GM19324 (cell line): ENCODE results near the gene RPUSD2.

Experiments used
- ATAC-seq: cut with Tn5 transposase; IDR thresholded peaks from one replicate; pipeline ENCODE4 v1.9.1; 2021; ENCODE audit warnings: mild to moderate bottlenecking, moderate library complexity; ENCODE audit not compliant: unreplicated experiment, low FRiP score

RPUSD2 gene

GRCh38 chr15:40569129-40569953 is at the start of gene RPUSD2:
Gene RPUSD2, plus strand, starts transcription at chr15:40569299. Its CDS starts 39 bp downstream, at chr15:40569338.
- ATAC-seq: peak; percentile 56

DNA sequence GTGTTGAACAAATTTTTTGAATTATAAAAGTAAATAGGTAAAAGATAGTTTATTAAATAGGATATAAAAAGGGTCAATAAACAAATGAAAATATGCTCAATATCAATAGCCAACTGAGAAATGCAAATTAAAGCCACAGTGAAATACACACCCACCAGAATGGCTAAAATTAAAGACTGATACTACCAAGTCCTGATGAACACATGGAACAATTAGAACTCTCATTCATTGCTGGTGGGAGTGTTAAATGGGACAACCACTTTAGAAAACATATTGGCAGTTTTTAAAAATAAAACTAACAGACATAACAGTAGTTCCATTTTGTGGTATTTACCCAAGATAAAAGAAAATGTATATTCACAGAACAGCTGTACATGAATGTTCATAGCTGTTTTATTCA is 45.5 kb upstream of the RPUSD2 start:
- no peak for ATAC-seq

- no peak for ATAC-seq
Measured at GRCh38 chr15:40525855-40526254, 43.2 kb upstream of the RPUSD2 start.

DNA sequence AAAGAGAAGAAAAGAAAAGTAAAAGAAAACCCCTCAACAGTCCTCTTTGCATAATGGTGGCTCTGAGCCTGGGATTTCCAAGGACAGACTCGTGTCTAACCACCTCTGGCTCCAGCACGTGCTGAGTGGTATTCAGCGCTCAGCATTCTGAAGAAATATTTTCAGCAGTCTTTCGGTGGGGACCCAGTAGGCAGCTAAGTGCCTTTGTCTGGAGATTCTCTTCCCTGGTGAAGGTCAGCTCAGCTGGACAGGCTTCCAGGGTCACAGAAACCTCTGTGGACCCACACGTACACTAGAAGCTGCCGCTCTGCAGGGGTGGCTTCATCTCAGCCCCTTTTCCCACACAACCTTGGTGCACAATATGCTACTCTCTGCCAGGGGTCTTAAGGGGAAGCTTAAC is 40.3 kb upstream of the RPUSD2 start:
- ATAC-seq: no peak

- ATAC-seq: no peak
Measured at GRCh38 chr15:40533763-40534364, 35.2 kb upstream of the RPUSD2 start.

DNA sequence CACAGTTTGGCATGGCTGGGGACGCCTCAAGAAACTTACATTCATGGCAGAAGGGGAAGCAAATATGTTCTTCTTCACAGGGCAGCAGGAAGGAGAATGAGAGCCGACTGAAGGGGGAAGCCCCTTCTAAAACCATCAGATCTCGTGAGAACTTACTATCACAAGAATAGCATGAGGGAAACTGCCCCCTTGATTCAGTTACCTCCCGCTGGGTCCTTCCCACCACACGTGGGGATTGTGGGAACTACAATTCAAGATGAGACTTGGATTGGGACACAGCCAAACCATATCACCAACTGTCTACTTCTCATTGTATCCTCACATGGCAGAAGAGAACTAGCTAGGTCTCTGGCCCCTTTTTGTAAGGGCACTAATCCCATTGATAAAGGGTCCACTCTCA is 34.7 kb upstream of the RPUSD2 start:
- no peak for ATAC-seq

- no peak for ATAC-seq
Measured at GRCh38 chr15:40536501-40536900, 32.6 kb upstream of the RPUSD2 start.

DNA sequence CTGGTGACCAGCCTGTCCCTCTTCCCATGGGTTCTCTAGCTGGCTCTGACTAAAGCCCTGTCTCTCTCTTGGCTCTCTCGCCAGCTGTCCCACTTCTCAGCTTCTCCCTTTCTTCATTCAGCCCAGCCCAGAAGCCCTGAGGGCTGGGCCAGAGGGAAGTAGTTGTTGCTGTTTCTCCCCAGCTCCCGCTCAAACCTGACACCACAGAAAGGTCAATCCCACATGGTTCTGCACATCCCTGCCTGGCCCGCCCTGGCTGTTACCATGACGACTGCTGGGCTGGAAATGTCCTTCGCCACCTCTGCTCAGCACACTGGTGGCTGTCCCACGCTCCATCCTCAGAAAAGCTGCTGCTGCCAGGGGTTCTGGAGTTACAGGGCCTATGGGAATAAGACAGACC is 30.1 kb upstream of the RPUSD2 start:
- ATAC-seq: no peak

- no peak for ATAC-seq
Measured at GRCh38 chr15:40543082-40543481, 26.0 kb upstream of the RPUSD2 start.

GRCh38 chr15:40543631-40544294 is 25.3 kb upstream of the RPUSD2 start:
- ATAC-seq: no peak

GRCh38 chr15:40545457-40545856 is 23.6 kb upstream of the RPUSD2 start:
- ATAC-seq: no peak

DNA sequence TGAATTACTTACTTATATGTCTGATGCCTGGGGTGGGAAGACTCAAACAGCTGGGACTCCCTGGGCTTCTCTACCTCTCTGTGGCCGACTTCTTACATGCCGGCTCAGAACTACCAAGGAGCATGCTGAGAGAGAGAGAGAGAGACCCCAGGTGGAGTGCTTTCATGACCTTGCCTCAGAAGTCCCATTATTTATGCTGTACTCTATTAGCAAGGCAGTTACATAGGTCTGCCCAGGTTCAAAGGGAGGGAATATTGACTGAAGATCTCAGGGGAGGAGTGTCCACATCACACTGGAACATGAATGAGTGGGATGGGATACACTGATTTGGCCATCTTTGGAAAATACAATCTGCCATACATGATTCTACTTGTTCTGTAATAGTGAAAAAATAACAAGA is 20.5 kb upstream of the RPUSD2 start:
- no peak for ATAC-seq

- ATAC-seq: no peak
Measured at GRCh38 chr15:40549894-40550293, 19.2 kb upstream of the RPUSD2 start.

GRCh38 chr15:40550341-40551037 is 18.6 kb upstream of the RPUSD2 start:
- peak; percentile 76 for ATAC-seq

DNA sequence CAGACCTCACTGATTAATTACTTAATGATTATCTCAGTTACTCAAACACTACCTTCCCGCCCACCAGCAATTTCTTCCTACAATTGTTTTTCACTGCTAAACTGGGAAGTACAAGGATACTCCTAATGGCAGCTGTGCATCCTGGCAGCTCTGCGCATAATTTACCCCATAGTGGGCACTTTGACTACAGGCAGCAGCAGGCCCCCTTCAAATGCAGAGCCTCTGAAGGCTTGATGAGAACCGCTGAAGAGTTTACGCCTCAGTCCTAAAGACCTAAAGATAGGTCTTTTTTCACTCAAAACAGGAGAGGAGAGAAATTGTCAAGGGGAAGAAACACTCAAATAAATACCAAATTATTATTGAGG is 15.0 kb upstream of the RPUSD2 start:
- no peak for ATAC-seq

- no peak for ATAC-seq
Measured at GRCh38 chr15:40555876-40556275, 13.2 kb upstream of the RPUSD2 start.

DNA sequence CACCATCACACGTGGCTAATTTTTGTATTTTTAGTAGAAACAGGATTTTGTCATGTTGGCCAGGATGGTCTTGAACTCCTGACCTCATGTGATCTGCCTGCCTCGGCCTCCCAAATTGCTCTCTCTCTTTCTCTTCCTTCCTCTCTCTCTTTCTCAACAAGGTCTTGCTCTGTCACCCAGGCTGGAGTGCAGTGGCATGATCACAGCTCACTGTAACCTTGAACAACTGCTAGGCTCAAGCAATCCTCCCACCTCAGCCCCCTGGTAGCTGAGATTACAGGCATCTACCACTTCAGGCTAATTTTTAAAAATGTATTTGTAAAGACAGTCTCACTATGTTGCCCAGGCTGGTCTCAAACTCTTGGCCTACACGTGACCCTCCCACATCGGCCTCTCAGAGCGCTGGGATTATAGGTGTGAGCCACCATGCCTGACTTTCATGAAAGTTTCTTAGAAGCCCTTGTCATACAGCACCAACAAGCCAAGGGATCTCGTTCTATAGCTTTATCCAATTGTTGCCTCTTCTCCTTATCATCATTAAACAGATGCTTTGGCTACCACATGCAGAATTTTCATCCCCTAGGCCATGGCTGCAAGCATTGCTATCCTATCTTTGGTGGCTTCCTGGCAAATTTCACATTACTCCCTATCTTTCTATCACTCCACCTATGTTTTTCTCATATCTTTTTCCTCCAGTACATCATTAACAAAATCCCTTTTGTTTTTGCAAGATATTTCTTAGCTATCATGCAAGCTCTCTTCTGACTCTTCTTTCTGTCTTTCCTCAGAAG is 10.0 kb upstream of the RPUSD2 start:
- ATAC-seq: no peak

DNA sequence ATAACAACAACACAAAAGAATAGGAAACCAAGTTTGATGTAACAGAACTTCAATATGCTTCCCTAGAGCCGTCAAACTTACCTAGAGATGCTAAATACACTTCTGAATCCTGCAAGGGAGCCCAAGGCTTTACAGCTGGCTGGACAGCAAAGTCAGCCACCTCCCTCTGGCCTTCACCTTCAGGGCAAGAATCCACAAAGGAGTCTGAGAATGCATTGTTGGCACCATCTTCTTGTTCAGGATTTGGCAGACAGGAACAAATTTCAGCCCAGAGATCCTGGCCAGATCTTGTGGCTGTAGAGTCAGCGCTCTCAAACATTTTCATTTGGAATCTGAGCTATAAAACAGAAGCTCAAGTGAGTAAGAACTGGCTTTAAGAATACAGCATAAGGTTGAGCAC is 6.4 kb upstream of the RPUSD2 start:
- ATAC-seq: no peak

DNA sequence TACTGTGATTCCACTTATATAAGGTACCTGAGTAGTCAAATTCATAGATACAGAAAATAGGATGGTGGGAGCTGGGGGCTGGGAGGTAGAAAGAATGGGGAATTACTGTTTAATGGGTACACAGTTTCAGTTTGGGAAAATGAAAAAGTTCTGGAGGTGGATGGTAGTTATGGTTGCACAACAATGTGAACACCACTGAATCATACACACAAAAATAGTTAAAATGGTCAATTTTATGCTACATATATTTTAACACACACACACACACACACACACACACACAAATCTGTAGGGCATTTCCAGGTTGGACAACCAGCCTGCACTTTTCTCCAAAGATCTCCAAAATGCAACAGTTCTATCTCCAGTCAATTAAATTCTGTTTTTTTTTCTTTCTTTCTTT is 5.7 kb upstream of the RPUSD2 start:
- no peak for ATAC-seq

GRCh38 chr15:40564591-40565332 is 4.3 kb upstream of the RPUSD2 start, which contains the start of gene CCDC32:
Gene CCDC32, minus strand, starts transcription at chr15:40565042. Its CDS starts 2,027 bp downstream, at chr15:40563015.
- ATAC-seq: peak; percentile 91
